Heart right ventricle (tissue), 16 donors: ENCODE data around the gene CNDP1. TPM values are rescaled to one million over a fixed set of nuclear protein-coding genes. Genes with fewer than 3 reads are reported as not detected.

Experiments used
- ATAC-seq, 8 donors: fragments of 200-7000 bp; cut with Tn5 transposase; one replicate each; pipeline ENCODE4 v1.9.1; 2020; ENCODE audit warnings: mild to moderate bottlenecking in 8 of 8, moderate library complexity in 8 of 8, moderate number of reproducible peaks in 1 of 8
- DNase-seq, 2 donors: peaks; one replicate each; pipeline ENCODE4 v3.0.0-alpha.2; 2020
- H3K27ac ChIP-seq, 10 donors: fragments of 200-600 bp; sonication (generic) in 2 of 10; one replicate each; pipeline versions ENCODE4 v1.5.0 to v1.8.0; 2020 to 2022; ENCODE audit warnings: mild to moderate bottlenecking in 3 of 10
- H3K27me3 ChIP-seq, 7 donors: fragments of 200-600 bp; one replicate each; pipeline ENCODE4 v1.8.0; 2021 to 2022; ENCODE audit warnings: mild to moderate bottlenecking in 2 of 7
- H3K36me3 ChIP-seq, 9 donors: fragments of 200-600 bp; sonication (generic) in 1 of 9; one replicate each; pipeline versions ENCODE4 v1.5.0 to v1.8.0; 2020 to 2022; ENCODE audit warnings: mild to moderate bottlenecking in 2 of 9
- H3K4me1 ChIP-seq, 9 donors: fragments of 200-600 bp; sonication (generic) in 1 of 9; one replicate each; pipeline versions ENCODE4 v1.5.0 to v1.8.0; 2020 to 2022; ENCODE audit warnings: mild to moderate bottlenecking in 4 of 9
- H3K4me3 ChIP-seq, 10 donors: fragments of 200-600 bp; sonication (generic) in 2 of 10; one replicate each; pipeline versions ENCODE4 v1.5.0 to v1.8.0; 2020 to 2022; ENCODE audit warnings: mild to moderate bottlenecking in 7 of 10, moderate library complexity in 2 of 10
- H3K9me3 ChIP-seq, 11 donors: fragments of 200-600 bp in 10 of 11; sonication (generic) in 2 of 11; one replicate each; pipeline versions ENCODE4 v1.5.0 to v1.8.0; 2013 to 2022; ENCODE audit warnings: mild to moderate bottlenecking in 2 of 11, control low read depth in 1 of 11, moderate library complexity in 1 of 11
- CTCF ChIP-seq, 9 donors: fragments of 200-600 bp; sonication (generic) in 2 of 9; IDR thresholded peaks; one replicate each; pipeline versions ENCODE4 v1.5.0 to v1.8.0; 2021 to 2022; ENCODE audit warnings: antibody characterized with exemption in 9 of 9, mild to moderate bottlenecking in 5 of 9, moderate library complexity in 1 of 9
- WGBS, 2 donors: extraction: QIAGEN DNeasy Blood & Tissue Kit; methylation state at CpG; one replicate each; pipeline ENCODE4 v1.1.7; 2013; ENCODE audit warnings: inconsistent platforms in 1 of 2; 5-methylcytosine and 5-hydroxymethylcytosine counted together
- intact Hi-C, 10 donors: fragments of 100-400 bp; cut with DNase I; formaldehyde crosslinking; loops; one replicate each; pipeline versions ENCODE4 v1.11.1 to v1.14.2; 2022
- long read RNA-seq, 3 donors: library from polyadenylated mRNA; unstranded; transcript quantifications; one replicate each; pipeline ENCODE4 v2.0.0, GENCODE V29; 2020 to 2021
- polyA plus RNA-seq, 2 donors: library from polyadenylated mRNA; stranded (reverse); fragments of 200-250 nt; gene quantifications; one replicate each; pipeline ENCODE4 v1.2.3, GENCODE V29; 2013
- total RNA-seq, 10 donors: library from RNA; stranded (reverse); fragmentation: NEBNext Ultra II Directional in 3 of 10; extraction: Animal tissue kit (Norgen Biotek cat#: 25700) in 3 of 10; gene quantifications; one replicate each; pipeline versions ENCODE4 v1.2.1 to v1.2.4, GENCODE V29; 2021 to 2023
- donor health status: Arrhythmogenic right ventricular cardiomyopathy.
- donor health status: ischemic (EF 13 %, LVEDD 7.1; RV severe dilation, severe dysfunction).
- donor health status: healthy with polysubstance abuse.
- donor health status: DM: no; HTN: yes; CAD: no.
- donor health status: DM: no; HTN: no; CAD: no.
- donor health status: ischemic (EF 25% LVEDD 6.9; RV normal size, moderate dysfunction).
- donor health status: ischemic (EF 25% LVEDD 5.7; RV mildly dilated, moderate dysfunction).
- donor health status: healthy.
- donor health status: DM: yes; HTN: yes; CAD: no.
- donor health status: Ischemic cardiomyopathy.
- donor health status: ischemic (EF 35%, LVEDD 5.7; RV mildly dilated, moderate dysfunction).
- donor health status: nonischemic (EF 11% LVEDD 7.7; RV severe dilation, severe dysfunction).
- donor health status: DM: yes; HTN: yes; CAD: no.
- donor health status: PGD.
- donor health status: ischemic (EF 29% LVEDD 5.4; RV normal size, mild dysfunction).
- donor health status: nonischemic (EF 23%, LVEDD 6.1; RV moderate dilation, normal function).

Gene CNDP1
- total RNA-seq (under 1 TPM in 1 of 10 donors, not detected in 9; 0.11 TPM), polyA plus RNA-seq (under 1 TPM in 1 of 2 donors, not detected in 1; 0.12 TPM)
- long read RNA-seq, donor 1, partial matches to known transcripts = 1 of 1 reads
- long read RNA-seq, donor 1, other reads (novel, unspliced or antisense) = 0 of 1 reads
- long read RNA-seq, donor 2 = 0 reads
- long read RNA-seq, donor 3 = 0 reads

GRCh38 chr18:74534150-74534969 lies at the start of gene CNDP1:
CNDP1 (plus strand) TSS chr18:74534500; CDS start chr18:74534668, 168 bp downstream.
- H3K4me3 ChIP-seq = no peak within 1 kb of the TSS
- ATAC-seq (no peak), DNase-seq (no peak)
- no peaks in the 10 kb centered on the region for H3K4me1 ChIP-seq
- no peaks in the 10 kb centered on the region for H3K27me3 ChIP-seq
- H3K9me3 ChIP-seq = peaks cover 0 to 11% (median 0%) of the 10 kb centered on the region in 11 donors
- 89 to 90% methylated on average over 21 of the region's 21 CpGs for WGBS, 2 donors
- no peak for TF ChIP-seq CTCF (IDR thresholded peaks at IDR 0.05)
- intact Hi-C loops = no loop called here
- H3K36me3 ChIP-seq = no peaks in the 10 kb centered on the region
- no peak within 1 kb of the TSS for H3K27ac ChIP-seq

GRCh38 chr18:74486119-74486849 lies 48.0 kb upstream of the CNDP1 start:
- 76 to 80% methylated on average over 15 of the region's 15 CpGs for WGBS, 2 donors
- H3K9me3 ChIP-seq = no peaks in the 10 kb centered on the region
- intact Hi-C loops = loop anchor here in 2 of 10 donors (5.0 to 10.0 kb wide), 2 partner anchors 289 to 291 kb away; no protein-coding TSS in a partner anchor
- no peaks in the 10 kb centered on the region for H3K27me3 ChIP-seq
- peak in 1 of 9 donors; percentile 4 for TF ChIP-seq CTCF (IDR thresholded peaks at IDR 0.05)
- H3K36me3 ChIP-seq = no peaks in the 10 kb centered on the region
- ATAC-seq (peak in 5 of 8 donors; percentile 28 to 68 (median 36)), DNase-seq (no peak)
- peaks cover 5 to 21% (median 9%) of the 10 kb centered on the region in 9 donors for H3K4me1 ChIP-seq
- H3K27ac ChIP-seq = peak overlapping the region in 5 of 10 donors; percentile 7 to 64 (median 37)
- no peak overlapping the region for H3K4me3 ChIP-seq

GRCh38 chr18:74488354-74488753 lies 45.9 kb upstream of the CNDP1 start:
- Histone ChIP-seq H3K27ac (no peak overlapping the region), H3K4me3 (no peak overlapping the region), H3K27me3 (no peaks in the 10 kb centered on the region), H3K9me3 (peaks cover 0 to 5% (median 0%) of the 10 kb centered on the region in 11 donors), H3K4me1 (peaks cover 5 to 26% (median 10%) of the 10 kb centered on the region in 9 donors), H3K36me3 (no peaks in the 10 kb centered on the region)
- intact Hi-C loops = loop anchor here in 2 of 10 donors (5.0 to 10.0 kb wide), 2 partner anchors 291 to 294 kb away; no protein-coding TSS in a partner anchor
- no peak for TF ChIP-seq CTCF (IDR thresholded peaks at IDR 0.05)
- 96 to 98% methylated on average over 8 of the region's 8 CpGs for WGBS, 2 donors
- DNase-seq (no peak), ATAC-seq (no peak)

- H3K4me3 ChIP-seq = no peak overlapping the region
- intact Hi-C loops = loop anchor here in 2 of 10 donors (5.0 to 10.0 kb wide), 2 partner anchors 292 to 294 kb away; no protein-coding TSS in a partner anchor
Observed at GRCh38 chr18:74488864-74489263, 45.4 kb upstream of the CNDP1 start.

More at GRCh38 chr18:74488864-74489263, 45.4 kb upstream of the CNDP1 start:
- Histone ChIP-seq H3K9me3 (peaks cover 0 to 5% (median 0%) of the 10 kb centered on the region in 11 donors), H3K4me1 (peaks cover 5 to 29% (median 12%) of the 10 kb centered on the region in 9 donors), H3K36me3 (no peaks in the 10 kb centered on the region), H3K27ac (no peak overlapping the region), H3K27me3 (no peaks in the 10 kb centered on the region)
- no peak for ATAC-seq
- no peak for DNase-seq
- 94 to 96% methylated on average over 8 of the region's 8 CpGs for WGBS, 2 donors
- TF ChIP-seq CTCF (IDR thresholded peaks at IDR 0.05) = no peak
